Keratinocyte (primary cell): ENCODE results near the gene POMT2. TPM values are rescaled to one million over a fixed set of nuclear protein-coding genes. Genes with fewer than 3 reads are reported as not detected.

Experiments used
- DNase-seq: peaks from one replicate; pipeline ENCODE4 v3.0.0-alpha.2; 2011; ENCODE audit warnings: low read depth, missing footprints, low spot score
- FAIRE-seq: peaks from 2 replicates; lab custom pipeline; 2011; peaks lifted over from hg19 to GRCh38; lab: Jason Lieb, UNC
- H2AFZ ChIP-seq: 2 replicates; pipeline ENCODE4 v1.6.0; 2012; ENCODE audit warnings: low read length, control low read depth, inconsistent platforms; ENCODE audit not compliant: control insufficient read depth
- H3K27ac ChIP-seq: 2 replicates; pipeline ENCODE4 v1.5.1; 2011; ENCODE audit warnings: low read length; ENCODE audit not compliant: control insufficient read depth, insufficient read depth
- H3K27me3 ChIP-seq: 3 replicates; pipeline ENCODE4 v1.6.0; 2011; ENCODE audit warnings: low read length; ENCODE audit not compliant: control insufficient read depth, insufficient read depth; ENCODE audit errors: extremely low read depth
- H3K36me3 ChIP-seq, 2 experiments: 2 replicates in 1 of 2; 3 replicates in 1 of 2; pipeline ENCODE4 v1.5.1; 2011; ENCODE audit warnings: low read length in 2 of 2, mild to moderate bottlenecking in 1 of 2; ENCODE audit not compliant: control insufficient read depth in 2 of 2, insufficient read depth in 2 of 2; ENCODE audit errors: extremely low read depth in 1 of 2
- H3K4me1 ChIP-seq: 3 replicates; pipeline ENCODE4 v1.5.1; 2011; ENCODE audit warnings: low read length; ENCODE audit not compliant: control insufficient read depth, insufficient read depth; ENCODE audit errors: extremely low read depth
- H3K4me2 ChIP-seq: 3 replicates; pipeline ENCODE4 v1.6.0; 2011; ENCODE audit warnings: low read depth, low read length; ENCODE audit not compliant: control insufficient read depth, insufficient read depth; ENCODE audit errors: extremely low read depth
- H3K4me3 ChIP-seq, 3 experiments: fragments of 200-600 bp in 1 of 3; sonication (generic) in 1 of 3; 2 replicates in 2 of 3; 3 replicates in 1 of 3; pipeline ENCODE4 v1.5.1; 2011 to 2016; ENCODE audit warnings: low read length in 3 of 3, mild to moderate bottlenecking in 3 of 3, control low read depth in 2 of 3, inconsistent platforms in 1 of 3, low read depth in 1 of 3, mixed read lengths in 1 of 3, mixed run types in 1 of 3, moderate library complexity in 1 of 3; ENCODE audit not compliant: control insufficient read depth in 2 of 3, insufficient read depth in 2 of 3; ENCODE audit errors: extremely low read depth in 1 of 3
- H3K79me2 ChIP-seq: 2 replicates; pipeline ENCODE4 v1.6.0; 2012; ENCODE audit warnings: low read length; ENCODE audit not compliant: control insufficient read depth, insufficient read depth
- H3K9ac ChIP-seq: 3 replicates; pipeline ENCODE4 v1.6.0; 2011; ENCODE audit warnings: low read length; ENCODE audit not compliant: control insufficient read depth, insufficient read depth; ENCODE audit errors: extremely low read depth
- H3K9me1 ChIP-seq: 3 replicates; pipeline ENCODE4 v1.6.0; 2011; ENCODE audit warnings: low read length; ENCODE audit not compliant: control insufficient read depth, insufficient read depth; ENCODE audit errors: extremely low read depth
- H3K9me3 ChIP-seq: 2 replicates; pipeline ENCODE4 v1.5.1; 2012; ENCODE audit warnings: low read depth, low read length; ENCODE audit not compliant: control insufficient read depth
- H4K20me1 ChIP-seq: 3 replicates; pipeline ENCODE4 v1.6.0; 2011; ENCODE audit warnings: low read length; ENCODE audit not compliant: control insufficient read depth, insufficient read depth; ENCODE audit errors: extremely low read depth
- CTCF ChIP-seq, 3 experiments: IDR thresholded peaks in 1 of 3; conservative IDR thresholded peaks in 1 of 3; optimal IDR thresholded peaks in 1 of 3; 2 replicates in 2 of 3; 3 replicates in 1 of 3; pipeline versions ENCODE3 to v1.5.1; 2011; ENCODE audit warnings: low read length in 3 of 3, mild to moderate bottlenecking in 3 of 3, moderate library complexity in 2 of 3, control low read depth in 1 of 3, inconsistent platforms in 1 of 3; ENCODE audit not compliant: insufficient read depth in 2 of 3; ENCODE audit errors: extremely low read depth in 1 of 3
- EZH2 ChIP-seq: IDR thresholded peaks from one replicate; pipeline ENCODE4 v1.6.1; 2012; ENCODE audit warnings: inconsistent platforms, mild to moderate bottlenecking, low read length, moderate library complexity
- dilution Hi-C: fragments of 300-500 bp; cut with MboI; formaldehyde crosslinking; loops from one replicate; pipeline ENCODE4 v1.7.0; 2020; ENCODE audit warnings: low sequenced_read_pairs; ENCODE audit not compliant: extremely low pct_ligation_motif_present
- polyA plus RNA-seq, 5 experiments: library from polyadenylated mRNA; depleted of rRNA in 3 of 5; stranded (reverse) in 3 of 5; stranded (forward) in 1 of 5; unstranded in 1 of 5; fragments of >200 nt; gene quantifications; 1 replicate in 1 of 5; 2 replicates in 3 of 5; 3 replicates in 1 of 5; pipeline versions ENCODE4 v1.2.1 to v1.2.3, GENCODE V29; 2011 to 2012; ENCODE audit warnings: missing spikeins in 2 of 5, low read depth in 1 of 5, low replicate concordance in 1 of 5

The POMT2 gene
- polyA plus RNA-seq, 1 donor (not counting 4 experiments of a cell fraction or from before 2014, with no cell fraction given) = 21.1 TPM

DNA sequence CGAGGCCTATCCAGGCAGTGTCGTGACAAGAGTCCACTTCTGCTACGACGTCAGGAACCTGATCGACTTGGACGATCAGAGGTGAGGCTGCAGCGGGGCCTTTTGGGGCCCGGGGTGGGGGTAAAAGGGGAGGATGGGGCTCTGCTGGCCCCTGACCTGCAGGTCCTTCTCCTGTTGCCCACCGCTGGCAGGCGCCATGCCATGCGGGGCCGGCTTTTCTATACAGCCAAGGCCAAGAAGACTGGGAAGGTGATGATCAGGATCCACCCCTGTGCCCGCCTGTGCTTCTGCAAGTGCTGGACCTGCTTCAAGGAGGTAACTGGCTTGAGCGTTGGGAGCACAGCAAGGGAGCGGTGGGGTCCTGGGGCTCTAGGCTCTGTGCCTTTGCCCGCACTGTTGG, 81.3 kb downstream of the POMT2 start:
- no peak for FAIRE-seq
- H4K20me1 ChIP-seq = no peaks in the 10 kb centered on the region
- no peaks in the 10 kb centered on the region for H3K9me1 ChIP-seq
- H3K4me2 ChIP-seq = no peak overlapping the region
- TF ChIP-seq EZH2 = no peak
- no peak for TF ChIP-seq CTCF (optimal IDR thresholded peaks at IDR 0.05 in 1 of 3, IDR thresholded peaks at IDR 0.05 in 1 of 3, conservative IDR thresholded peaks at IDR 0.05 in 1 of 3; ENCODE audit: extremely low read depth in 1 of 3, insufficient read depth in 2 of 3, low read length in 3 of 3)
- H3K4me3 ChIP-seq = no peak overlapping the region
- no peak overlapping the region for H3K27ac ChIP-seq
- H3K79me2 ChIP-seq = no peaks in the 10 kb centered on the region
- H3K9me3 ChIP-seq = no peaks in the 10 kb centered on the region
- no peak overlapping the region for H3K9ac ChIP-seq
- dilution Hi-C loops = no loop called here
- H3K4me1 ChIP-seq = no peaks in the 10 kb centered on the region
- H3K36me3 ChIP-seq = no peaks in the 10 kb centered on the region
- no peaks in the 10 kb centered on the region for H3K27me3 ChIP-seq
- no peak overlapping the region for H2AFZ ChIP-seq
- DNase-seq = no peak

DNA sequence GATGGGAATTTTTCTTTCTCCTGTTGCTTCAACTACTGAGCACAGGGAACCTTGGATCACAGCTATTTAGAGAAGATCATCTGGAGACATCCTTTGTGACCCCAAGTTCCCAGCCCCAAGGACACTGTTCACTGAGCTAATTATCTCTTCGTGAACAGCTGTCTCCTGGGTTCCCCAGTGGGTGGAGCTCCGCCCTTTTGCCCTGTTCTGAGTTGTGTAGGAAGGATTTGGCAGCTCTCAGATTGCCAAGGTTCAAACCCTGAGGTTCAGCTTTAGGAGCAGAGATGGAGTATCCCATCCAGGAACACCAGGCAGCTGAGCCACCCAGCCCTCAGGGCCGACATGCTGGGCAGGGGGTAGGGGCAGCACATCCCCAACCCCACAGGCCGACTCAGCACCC, 81.7 kb downstream of the POMT2 start:
- no peak overlapping the region for H2AFZ ChIP-seq
- no peak overlapping the region for H3K4me3 ChIP-seq
- H3K27ac ChIP-seq = no peak overlapping the region
- no peaks in the 10 kb centered on the region for H3K27me3 ChIP-seq
- no peaks in the 10 kb centered on the region for H4K20me1 ChIP-seq
- no peaks in the 10 kb centered on the region for H3K4me1 ChIP-seq
- no peaks in the 10 kb centered on the region for H3K9me3 ChIP-seq
- FAIRE-seq (no peak), DNase-seq (no peak)
- TF ChIP-seq EZH2 (no peak), CTCF (optimal IDR thresholded peaks at IDR 0.05 in 1 of 3, IDR thresholded peaks at IDR 0.05 in 1 of 3, conservative IDR thresholded peaks at IDR 0.05 in 1 of 3; ENCODE audit: extremely low read depth in 1 of 3, insufficient read depth in 2 of 3, low read length in 3 of 3) (no peak)
- no peaks in the 10 kb centered on the region for H3K9me1 ChIP-seq
- H3K9ac ChIP-seq = no peak overlapping the region
- dilution Hi-C loops = no loop called here
- no peak overlapping the region for H3K4me2 ChIP-seq
- H3K36me3 ChIP-seq = no peaks in the 10 kb centered on the region
- no peaks in the 10 kb centered on the region for H3K79me2 ChIP-seq
